DND-41 (cell line): ENCODE measurements around the gene KCTD14.

Experiments used
- ATAC-seq: fragments of 200-7000 bp; cut with Tn5 transposase; 3 replicates; pipeline ENCODE4 v1.9.1; 2021; ENCODE audit warnings: low read depth; ENCODE audit not compliant: insufficient read depth
- DNase-seq: peaks from one replicate; pipeline ENCODE4 v3.0.0-alpha.2; 2020
- H2AFZ ChIP-seq: 2 replicates; pipeline ENCODE4 v1.6.0; 2012; ENCODE audit warnings: low read depth, low read length
- H3K27ac ChIP-seq: 2 replicates; pipeline ENCODE4 v1.5.1; 2012; ENCODE audit warnings: low read length, inconsistent platforms
- H3K27me3 ChIP-seq: fragments of 200-600 bp; sonication (generic); 2 replicates; pipeline ENCODE4 v1.6.0; 2012; ENCODE audit warnings: low read length, mild to moderate bottlenecking, inconsistent platforms; ENCODE audit not compliant: insufficient read depth, poor library complexity
- H3K36me3 ChIP-seq: 2 replicates; pipeline ENCODE4 v1.5.1; 2012; ENCODE audit warnings: low read length, inconsistent platforms; ENCODE audit not compliant: insufficient read depth
- H3K4me1 ChIP-seq: 2 replicates; pipeline ENCODE4 v1.5.1; 2012; ENCODE audit warnings: mild to moderate bottlenecking, low read length; ENCODE audit not compliant: insufficient read depth
- H3K4me2 ChIP-seq: 2 replicates; pipeline ENCODE4 v1.6.0; 2012; ENCODE audit warnings: mild to moderate bottlenecking, moderate library complexity, low read length, inconsistent platforms; ENCODE audit not compliant: insufficient read depth
- H3K4me3 ChIP-seq, 2 experiments: fragments of 200-600 bp in 1 of 2; shearing (Covaris generic) in 1 of 2; 2 replicates each; pipeline ENCODE4 v1.5.1; 2012 to 2016; ENCODE audit warnings: inconsistent platforms in 2 of 2, low read length in 2 of 2, mild to moderate bottlenecking in 2 of 2, low read depth in 1 of 2, moderate library complexity in 1 of 2
- H3K79me2 ChIP-seq: 2 replicates; pipeline ENCODE4 v1.6.0; 2012; ENCODE audit warnings: low read length, inconsistent platforms; ENCODE audit not compliant: insufficient read depth
- H3K9ac ChIP-seq: 2 replicates; pipeline ENCODE4 v1.6.0; 2012; ENCODE audit warnings: low read depth, mild to moderate bottlenecking, inconsistent platforms, low read length, moderate library complexity
- H3K9me3 ChIP-seq: 2 replicates; pipeline ENCODE4 v1.5.1; 2012; ENCODE audit warnings: low read length, moderate library complexity, mild to moderate bottlenecking, inconsistent platforms; ENCODE audit not compliant: insufficient read depth, severe bottlenecking
- H4K20me1 ChIP-seq: 2 replicates; pipeline ENCODE4 v1.6.0; 2012; ENCODE audit warnings: low read length; ENCODE audit not compliant: insufficient read depth
- CTCF ChIP-seq: IDR thresholded peaks from 2 replicates; pipeline ENCODE4 v1.5.1; 2012; ENCODE audit warnings: borderline replicate concordance, low read length, moderate library complexity, mild to moderate bottlenecking; ENCODE audit not compliant: poor library complexity, severe bottlenecking; ENCODE audit errors: extremely low read depth
- EZH2 ChIP-seq: IDR thresholded peaks from 3 replicates; pipeline ENCODE4 v1.6.1; 2012; ENCODE audit warnings: borderline replicate concordance, low read depth, mild to moderate bottlenecking, moderate library complexity, low read length, inconsistent platforms; ENCODE audit not compliant: severe bottlenecking

The KCTD14 gene

GRCh38 chr11:78070621-78071020, 47.5 kb upstream of the KCTD14 start:
- no peaks in the 10 kb centered on the region for H3K9me3 ChIP-seq
- TF ChIP-seq EZH2: no peak
- no peak for TF ChIP-seq CTCF
- H3K79me2 ChIP-seq: peaks cover 52% of the 10 kb centered on the region
- H3K27me3 ChIP-seq: no peaks in the 10 kb centered on the region
- peaks cover 8% of the 10 kb centered on the region for H3K4me1 ChIP-seq
- H2AFZ ChIP-seq: no peak overlapping the region
- peaks cover 60% of the 10 kb centered on the region for H3K36me3 ChIP-seq
- no peak overlapping the region for H3K4me3 ChIP-seq
- no peak overlapping the region for H3K27ac ChIP-seq
- no peak overlapping the region for H3K9ac ChIP-seq
- DNase-seq: no peak
- no peak for ATAC-seq
- no peak overlapping the region for H3K4me2 ChIP-seq
- H4K20me1 ChIP-seq: peaks cover 13% of the 10 kb centered on the region; the same call in 1 of the 2 replicates

- H3K9ac ChIP-seq: no peak overlapping the region
- H3K27me3 ChIP-seq: no peaks in the 10 kb centered on the region
- peaks cover 41% of the 10 kb centered on the region for H3K79me2 ChIP-seq
- no peak for TF ChIP-seq CTCF
- TF ChIP-seq EZH2: no peak
- ATAC-seq (no peak), DNase-seq (no peak)
- H3K4me1 ChIP-seq: no peaks in the 10 kb centered on the region
- no peak overlapping the region for H2AFZ ChIP-seq
- H3K27ac ChIP-seq: no peak overlapping the region
- H4K20me1 ChIP-seq: peaks cover 8% of the 10 kb centered on the region; the same call in 1 of the 2 replicates
- H3K9me3 ChIP-seq: no peaks in the 10 kb centered on the region
- H3K36me3 ChIP-seq: peaks cover 56% of the 10 kb centered on the region
- no peak overlapping the region for H3K4me3 ChIP-seq
- no peak overlapping the region for H3K4me2 ChIP-seq
Measured at GRCh38 chr11:78069465-78069864, 46.4 kb upstream of the KCTD14 start.

DNA sequence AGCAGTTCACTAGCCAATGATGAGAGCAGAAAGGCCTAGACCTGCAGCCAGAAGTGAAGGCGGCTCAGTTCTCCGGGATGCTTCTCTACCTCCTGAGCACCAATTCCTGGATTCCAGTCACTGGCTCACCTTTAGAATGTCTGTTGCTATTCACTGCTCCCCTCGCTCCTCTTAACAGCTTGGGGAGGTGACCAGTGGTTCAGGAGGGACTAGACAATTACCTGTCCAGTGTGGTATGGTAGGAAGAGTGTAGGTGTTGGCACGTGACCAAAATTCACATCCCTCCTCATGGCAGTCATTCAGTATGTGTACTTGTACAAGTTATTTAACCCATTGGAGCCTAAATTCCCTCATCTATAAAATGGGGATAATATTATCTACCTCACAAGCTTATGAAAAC, 44.6 kb upstream of the KCTD14 start:
- ATAC-seq (no peak), DNase-seq (no peak)
- Histone ChIP-seq H3K4me1 (no peaks in the 10 kb centered on the region), H4K20me1 (peaks cover 7% of the 10 kb centered on the region; the same call in 1 of the 2 replicates), H3K27ac (no peak overlapping the region), H3K9me3 (no peaks in the 10 kb centered on the region), H3K9ac (no peak overlapping the region), H3K27me3 (no peaks in the 10 kb centered on the region), H3K4me2 (no peak overlapping the region), H3K4me3 (no peak overlapping the region), H2AFZ (no peak overlapping the region), H3K79me2 (peaks cover 24% of the 10 kb centered on the region), H3K36me3 (peaks cover 52% of the 10 kb centered on the region)
- TF ChIP-seq EZH2 (no peak), CTCF (no peak)

- H3K36me3 ChIP-seq: peaks cover 41% of the 10 kb centered on the region
- H3K4me3 ChIP-seq: no peak overlapping the region
- no peaks in the 10 kb centered on the region for H3K9me3 ChIP-seq
- H3K27me3 ChIP-seq: no peaks in the 10 kb centered on the region
- no peak overlapping the region for H3K4me2 ChIP-seq
- H3K27ac ChIP-seq: no peak overlapping the region
- no peak for TF ChIP-seq EZH2
- no peak for TF ChIP-seq CTCF
- H2AFZ ChIP-seq: no peak overlapping the region
- H4K20me1 ChIP-seq: no peaks in the 10 kb centered on the region; the same call in 1 of the 2 replicates
- H3K9ac ChIP-seq: no peak overlapping the region
- DNase-seq: no peak
- ATAC-seq: peak; percentile 47; the same call in 2 of the 3 replicates
- H3K4me1 ChIP-seq: no peaks in the 10 kb centered on the region
- peaks cover 13% of the 10 kb centered on the region for H3K79me2 ChIP-seq
Measured at GRCh38 chr11:78066471-78066870, 43.4 kb upstream of the KCTD14 start.
